C4-2B (cell line): ENCODE measurements around the gene ADCY10.

Experiments used
- CTCF ChIP-seq: fragments of 450-650 bp; conservative IDR thresholded peaks from 2 replicates; pipeline ENCODE4 v1.5.1; 2017; ENCODE audit warnings: mild to moderate bottlenecking
- ZFX ChIP-seq: fragments of 450-650 bp; IDR thresholded peaks from 2 replicates; pipeline ENCODE4 v1.6.1; 2017

- TF ChIP-seq CTCF (no peak), ZFX (no peak)
Observed at GRCh38 chr1:167856711-167857418, 57.1 kb downstream of the ADCY10 start.
